Mesenchymal stem cell (in vitro differentiated cells and primary cell): ENCODE data around the gene SRPK3.

Experiments used
- DNase-seq: peaks from one replicate; pipeline ENCODE4 v3.0.0-alpha.2; 2013
- H2AFZ ChIP-seq: one replicate; pipeline ENCODE4 v1.6.1; 2013; ENCODE audit warnings: low read depth, mild to moderate bottlenecking, control low read depth, inconsistent platforms, low read length, moderate library complexity
- H2AK5ac ChIP-seq: 2 replicates; pipeline ENCODE4 v1.6.1; 2013; ENCODE audit warnings: low read length, moderate library complexity, mild to moderate bottlenecking, inconsistent platforms; ENCODE audit not compliant: severe bottlenecking
- H2BK120ac ChIP-seq: one replicate; pipeline ENCODE4 v1.6.1; 2013; ENCODE audit warnings: low read depth, mild to moderate bottlenecking, inconsistent platforms, low read length, moderate library complexity
- H2BK12ac ChIP-seq, 2 experiments: one replicate each; pipeline ENCODE4 v1.6.1; 2013; ENCODE audit warnings: inconsistent platforms in 2 of 2, low read length in 2 of 2, mild to moderate bottlenecking in 2 of 2, moderate library complexity in 2 of 2, control low read depth in 1 of 2
- H2BK15ac ChIP-seq: one replicate; pipeline ENCODE4 v1.6.1; 2013; ENCODE audit warnings: mild to moderate bottlenecking, low read depth, inconsistent platforms; ENCODE audit not compliant: poor library complexity, severe bottlenecking
- H2BK5ac ChIP-seq: 2 replicates; pipeline ENCODE4 v1.6.1; 2013; ENCODE audit warnings: low read depth, mild to moderate bottlenecking, low read length, control low read depth, inconsistent platforms; ENCODE audit not compliant: poor library complexity, severe bottlenecking
- H3K14ac ChIP-seq, 2 experiments: one replicate each; pipeline ENCODE4 v1.6.1; 2013; ENCODE audit warnings: inconsistent platforms in 2 of 2, low read length in 2 of 2, control low read depth in 1 of 2, mild to moderate bottlenecking in 1 of 2, moderate library complexity in 1 of 2
- H3K18ac ChIP-seq, 2 experiments: one replicate each; pipeline ENCODE4 v1.6.1; 2013; ENCODE audit warnings: inconsistent platforms in 2 of 2, low read length in 2 of 2, control low read depth in 1 of 2, low read depth in 1 of 2, mild to moderate bottlenecking in 1 of 2
- H3K23ac ChIP-seq, 2 experiments: one replicate each; pipeline ENCODE4 v1.6.1; 2013; ENCODE audit warnings: inconsistent platforms in 2 of 2, low read length in 2 of 2, mild to moderate bottlenecking in 2 of 2, moderate library complexity in 2 of 2, control low read depth in 1 of 2
- H3K27ac ChIP-seq: 2 replicates; pipeline ENCODE4 v1.5.1; 2013; ENCODE audit warnings: mild to moderate bottlenecking, moderate library complexity, low read length, control low read depth, inconsistent platforms; ENCODE audit not compliant: poor library complexity, severe bottlenecking
- H3K27me3 ChIP-seq, 2 experiments: 2 replicates each; pipeline versions ENCODE4 v1.6.1 to v1.7.0; 2013; ENCODE audit warnings: low read length in 2 of 2, mild to moderate bottlenecking in 2 of 2, moderate library complexity in 2 of 2, control low read depth in 1 of 2, inconsistent platforms in 1 of 2; ENCODE audit not compliant: control insufficient read depth in 1 of 2, insufficient read depth in 1 of 2
- H3K36me3 ChIP-seq, 2 experiments: 2 replicates each; pipeline versions ENCODE4 v1.6.1 to v1.7.0; 2013; ENCODE audit warnings: low read length in 2 of 2, control low read depth in 1 of 2, inconsistent platforms in 1 of 2, low read depth in 1 of 2, mild to moderate bottlenecking in 1 of 2; ENCODE audit not compliant: insufficient read depth in 2 of 2, control insufficient read depth in 1 of 2
- H3K4ac ChIP-seq, 2 experiments: one replicate each; pipeline ENCODE4 v1.6.1; 2013; ENCODE audit warnings: inconsistent platforms in 2 of 2, low read length in 2 of 2, mild to moderate bottlenecking in 2 of 2, moderate library complexity in 2 of 2, control low read depth in 1 of 2, low read depth in 1 of 2
- H3K4me1 ChIP-seq: 2 replicates; pipeline ENCODE4 v1.6.1; 2013; ENCODE audit warnings: low read depth, low read length, control low read depth; ENCODE audit not compliant: control insufficient read depth, insufficient read depth
- H3K4me2 ChIP-seq: 2 replicates; pipeline ENCODE4 v1.6.1; 2013; ENCODE audit warnings: low read length, mild to moderate bottlenecking, inconsistent platforms; ENCODE audit not compliant: poor library complexity, severe bottlenecking
- H3K4me3 ChIP-seq, 2 experiments: 2 replicates each; pipeline versions ENCODE4 v1.5.1 to v1.7.0; 2013; ENCODE audit warnings: low read length in 2 of 2, mild to moderate bottlenecking in 2 of 2, control low read depth in 1 of 2, low read depth in 1 of 2; ENCODE audit not compliant: insufficient read depth in 1 of 2
- H3K79me1 ChIP-seq: replicated peaks from 2 replicates; pipeline ENCODE4 v1.6.1; 2013; ENCODE audit warnings: mild to moderate bottlenecking, control low read depth, low read length, inconsistent platforms; ENCODE audit not compliant: poor library complexity, severe bottlenecking
- H3K9ac ChIP-seq: 2 replicates; pipeline ENCODE4 v1.7.0; 2013; ENCODE audit warnings: mild to moderate bottlenecking, low read length, moderate library complexity
- H3K9me3 ChIP-seq: 2 replicates; pipeline ENCODE4 v1.7.0; 2013; ENCODE audit warnings: mild to moderate bottlenecking, low read length; ENCODE audit not compliant: control insufficient read depth
- H4K8ac ChIP-seq: one replicate; pipeline ENCODE4 v1.6.1; 2013; ENCODE audit warnings: inconsistent platforms, mild to moderate bottlenecking, low read length, moderate library complexity
- H4K91ac ChIP-seq: one replicate; pipeline ENCODE4 v1.6.1; 2013; ENCODE audit warnings: mild to moderate bottlenecking, low read length, inconsistent platforms
- WGBS: methylation state at CpG from one replicate; pipeline ENCODE4 v1.1.7; 2013; ENCODE audit warnings: mixed read lengths; 5-methylcytosine and 5-hydroxymethylcytosine counted together

The SRPK3 gene

DNA sequence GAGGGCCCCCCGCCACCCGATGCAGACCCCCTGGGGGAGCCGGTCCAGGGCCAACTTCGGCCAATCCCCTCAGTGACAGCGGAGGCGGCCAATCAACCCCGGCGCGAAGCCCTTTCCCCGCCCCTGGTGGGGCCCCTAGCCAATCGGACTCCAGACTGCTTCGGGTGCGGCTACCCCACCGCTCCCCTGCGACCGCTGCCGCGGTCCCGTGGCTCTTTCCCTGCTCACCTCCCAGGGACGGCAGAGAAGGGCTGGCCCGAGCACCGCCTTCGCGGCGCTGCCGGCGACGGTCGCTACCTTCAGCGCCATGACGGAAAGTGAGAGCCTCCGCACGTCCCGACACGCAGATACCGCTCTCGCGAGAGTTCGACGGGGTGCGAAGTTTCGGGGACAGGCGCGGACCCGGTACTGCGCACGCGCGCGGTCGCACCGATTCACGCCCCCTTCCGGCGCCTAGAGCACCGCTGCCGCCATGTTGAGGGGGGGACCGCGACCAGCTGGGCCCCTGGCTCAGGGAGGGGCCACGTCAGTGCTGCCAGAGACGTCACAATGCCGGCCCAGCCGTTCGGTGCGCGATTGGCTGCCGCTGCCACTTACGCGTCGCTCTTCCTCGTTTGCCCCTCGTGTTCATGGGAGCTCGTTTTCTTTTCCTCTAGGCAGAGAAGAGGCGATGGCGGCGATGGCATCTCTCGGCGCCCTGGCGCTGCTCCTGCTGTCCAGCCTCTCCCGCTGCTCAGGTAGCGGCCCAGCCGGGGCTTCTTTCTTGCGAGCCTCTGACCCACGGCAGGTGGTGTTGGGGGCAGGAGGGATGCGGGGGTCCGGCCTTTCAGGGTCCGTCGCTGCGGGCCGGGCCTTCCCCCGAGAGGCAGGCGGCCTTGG lies 13.4 kb downstream of the SRPK3 start, which contains the start of the genes IDH3G and SSR4:
TSS of gene IDH3G (minus strand) at position 358 of the 879 bp plus-strand sequence. CDS start at position 309, 49 bp downstream.
TSS of gene SSR4 (plus strand) at position 651 of the 879 bp plus-strand sequence. CDS start at position 671, 20 bp downstream.
- Histone ChIP-seq H2BK15ac (no peak within 1 kb of the TSS), H2AK5ac (peak within 1 kb of the TSS; percentile 73), H2BK120ac (peak within 1 kb of the TSS; percentile 27), H3K27ac (peak within 1 kb of the TSS; percentile 92), H2BK12ac (peak within 1 kb of the TSS in 1 of 2 experiments; percentile 71), H3K4me3 (peak within 1 kb of the TSS; percentile 82 to 83), H3K23ac (peak within 1 kb of the TSS in 1 of 2 experiments; percentile 40), H3K36me3 (peaks cover 35 to 67% of the 10 kb centered on the region in 2 experiments), H3K9me3 (peaks cover 10% of the 10 kb centered on the region), H3K27me3 (no peaks in the 10 kb centered on the region), H2BK5ac (peak within 1 kb of the TSS; percentile 94), H3K18ac (peak within 1 kb of the TSS; percentile 94 to 97), H4K91ac (peak within 1 kb of the TSS; percentile 89), H4K8ac (peak within 1 kb of the TSS; percentile 89), H3K4ac (peak within 1 kb of the TSS; percentile 35 to 88), H3K4me1 (peaks cover 19% of the 10 kb centered on the region), H2AFZ (no peak within 1 kb of the TSS), H3K4me2 (peak within 1 kb of the TSS; percentile 78), H3K14ac (peak within 1 kb of the TSS in 1 of 2 experiments; percentile 97), H3K9ac (peak within 1 kb of the TSS; percentile 94), H3K79me1 (peaks cover 11% of the 10 kb centered on the region)
- DNase-seq, result peak; percentile 94
- WGBS, result under 1% methylated on average over 37 of the region's 92 CpGs

DNA sequence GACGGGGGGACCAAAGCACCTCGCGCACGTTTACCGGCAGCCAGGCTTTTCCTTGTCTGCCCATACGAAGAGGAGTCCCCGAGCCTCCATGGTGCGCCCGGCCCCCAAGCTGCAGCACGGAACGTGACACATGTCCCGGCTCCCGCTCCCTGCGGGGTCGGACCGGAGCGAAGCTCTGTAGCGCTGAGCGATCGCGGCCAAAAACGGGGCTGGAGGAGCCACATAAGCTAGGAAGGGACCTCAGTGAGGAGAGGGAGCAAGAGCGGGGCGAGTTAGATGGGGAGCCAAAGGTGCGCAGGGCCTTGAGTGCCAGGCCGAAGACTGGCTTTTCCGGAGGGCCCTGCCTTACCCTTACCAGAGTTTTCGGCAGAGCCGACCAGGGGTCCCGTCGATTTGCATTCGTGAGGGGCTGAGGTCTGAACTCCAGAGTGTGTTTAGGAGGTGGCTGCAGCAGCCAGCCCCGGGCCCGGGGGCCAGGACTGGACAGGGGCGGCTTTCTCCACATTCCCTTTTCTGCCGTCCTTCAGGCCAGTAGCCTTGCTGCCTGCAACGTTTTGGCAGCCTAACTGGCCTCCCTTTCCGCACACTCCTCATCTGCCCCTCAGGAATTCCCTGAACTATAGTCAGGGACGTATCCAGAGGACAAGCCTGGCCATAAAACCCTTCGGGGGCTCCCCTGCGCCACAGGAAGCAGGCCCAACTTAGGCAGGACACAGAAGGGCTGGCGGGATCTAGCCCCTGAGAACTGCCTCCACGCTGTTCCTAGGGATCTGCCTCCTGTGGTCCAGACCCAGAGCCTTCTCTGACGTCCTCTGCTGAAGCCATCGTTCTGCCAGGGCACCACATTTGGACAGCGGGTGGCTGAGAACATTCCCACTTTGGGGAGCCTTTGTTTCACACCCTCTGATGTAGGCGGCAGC lies 14.3 kb downstream of the SRPK3 start:
- peaks cover 6% of the 10 kb centered on the region for H3K79me1 ChIP-seq
- DNase-seq, result peak; percentile 26
- peak overlapping the region; percentile 25 for H4K91ac ChIP-seq
- peak overlapping the region in 1 of 2 experiments; percentile 40 for H3K23ac ChIP-seq
- H3K9me3 ChIP-seq, result peaks cover 11% of the 10 kb centered on the region
- peak overlapping the region; percentile 59 to 85 for H3K18ac ChIP-seq
- peaks cover 19% of the 10 kb centered on the region for H3K4me1 ChIP-seq
- peak overlapping the region; percentile 4 for H4K8ac ChIP-seq
- no peak overlapping the region for H2BK5ac ChIP-seq
- peaks cover 30 to 61% of the 10 kb centered on the region in 2 experiments for H3K36me3 ChIP-seq
- H3K4me2 ChIP-seq, result peak overlapping the region; percentile 78
- H3K9ac ChIP-seq, result peak overlapping the region; percentile 94
- H3K27me3 ChIP-seq, result no peaks in the 10 kb centered on the region
- peak overlapping the region; percentile 23 for H3K27ac ChIP-seq
- H2AK5ac ChIP-seq, result no peak overlapping the region
- peak overlapping the region in 1 of 2 experiments; percentile 97 for H3K14ac ChIP-seq
- H2BK15ac ChIP-seq, result no peak overlapping the region
- peak overlapping the region; percentile 35 to 80 for H3K4ac ChIP-seq
- peak overlapping the region in 1 of 2 experiments; percentile 37 for H2BK12ac ChIP-seq
- WGBS, result 5% methylated on average over 43 of the region's 47 CpGs
- H2AFZ ChIP-seq, result no peak overlapping the region
- no peak overlapping the region for H2BK120ac ChIP-seq
- peak overlapping the region; percentile 74 to 83 for H3K4me3 ChIP-seq

DNA sequence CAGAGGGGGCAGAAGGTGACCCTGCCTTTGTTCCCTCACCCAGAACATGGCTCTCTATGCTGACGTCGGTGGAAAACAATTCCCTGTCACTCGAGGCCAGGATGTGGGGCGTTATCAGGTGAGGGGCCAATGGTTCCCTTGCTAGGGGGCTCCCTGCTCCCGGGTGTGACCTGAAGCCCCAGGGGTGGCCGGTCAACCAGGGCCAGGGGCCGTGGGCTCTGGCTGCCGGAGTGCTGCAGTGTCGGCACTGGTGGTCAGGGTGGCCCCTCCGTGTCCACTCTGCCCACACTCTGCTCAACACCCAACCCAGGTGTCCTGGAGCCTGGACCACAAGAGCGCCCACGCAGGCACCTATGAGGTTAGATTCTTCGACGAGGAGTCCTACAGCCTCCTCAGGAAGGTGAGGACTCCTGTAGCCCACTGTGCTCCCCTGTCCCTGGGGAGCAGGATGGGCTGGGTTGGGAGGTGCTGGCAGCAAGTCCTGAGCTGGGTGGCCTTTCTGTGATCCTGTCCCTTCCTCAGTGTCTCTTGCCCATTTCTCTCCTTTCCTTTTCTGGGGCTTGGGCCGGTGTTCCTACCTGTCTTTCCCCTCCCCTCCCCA lies 16.7 kb downstream of the SRPK3 start:
- H2AFZ ChIP-seq, result no peak overlapping the region
- no peak overlapping the region for H2BK5ac ChIP-seq
- H3K4me1 ChIP-seq, result peaks cover 18% of the 10 kb centered on the region
- H2BK120ac ChIP-seq, result no peak overlapping the region
- H3K79me1 ChIP-seq, result peaks cover 3% of the 10 kb centered on the region
- H4K91ac ChIP-seq, result no peak overlapping the region
- H2AK5ac ChIP-seq, result no peak overlapping the region
- H3K9ac ChIP-seq, result no peak overlapping the region
- H3K27me3 ChIP-seq, result no peaks in the 10 kb centered on the region
- no peak overlapping the region for H3K4me2 ChIP-seq
- peaks cover 25 to 41% of the 10 kb centered on the region in 2 experiments for H3K36me3 ChIP-seq
- no peak overlapping the region for H3K27ac ChIP-seq
- H3K4me3 ChIP-seq, result no peak overlapping the region
- WGBS, result 97% methylated on average over 9 of the region's 15 CpGs
- no peak overlapping the region for H3K23ac ChIP-seq
- no peak overlapping the region for H3K4ac ChIP-seq
- H3K9me3 ChIP-seq, result peaks cover 10% of the 10 kb centered on the region
- DNase-seq, result no peak
- no peak overlapping the region for H3K18ac ChIP-seq
- no peak overlapping the region for H2BK15ac ChIP-seq
- H2BK12ac ChIP-seq, result no peak overlapping the region
- no peak overlapping the region for H3K14ac ChIP-seq
- no peak overlapping the region for H4K8ac ChIP-seq
